ENCODE measurements around the gene PALLD. TPM values are rescaled to one million over a fixed set of nuclear protein-coding genes. Genes with fewer than 3 reads are reported as not detected.
A peak's percentile ranks its signal among the peaks of the same experiment; 100 is the strongest.

PALLD gene
- total and polyA plus RNA-seq, 12 donors = 169 to 1,537 (median 667) TPM

DNA sequence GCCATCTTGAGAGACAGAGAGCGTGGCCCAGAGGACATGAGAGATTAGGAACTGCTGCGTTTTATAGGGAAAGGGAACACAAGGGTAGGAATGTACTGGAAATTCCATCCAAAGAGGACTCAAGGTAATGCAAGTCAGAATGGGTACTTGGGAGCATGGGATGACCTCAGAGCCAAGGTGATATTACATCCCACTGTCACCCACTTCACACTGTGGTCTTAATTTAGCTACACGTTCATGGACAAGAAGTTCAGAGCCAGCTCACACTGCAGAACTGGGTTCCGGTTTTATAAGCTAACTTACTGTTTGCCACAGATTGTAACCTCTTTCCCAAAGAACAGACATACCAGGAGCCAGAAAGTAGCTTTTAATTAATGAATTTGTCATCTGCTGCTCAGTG is 268.5 kb downstream of the PALLD start:
- no peak for DNase-seq
- ATAC-seq = peak in 6 of 8 donors; percentile 12 to 74 (median 43)
- H3K36me3 ChIP-seq = peaks cover 0 to 10% (median 0%) of the 10 kb centered on the region in 9 donors
- WGBS, 2 donors = 56 to 58% methylated on average over 4 of the region's 4 CpGs
- no peak overlapping the region for H3K4me3 ChIP-seq
- no peaks in the 10 kb centered on the region for H3K27me3 ChIP-seq
- intact Hi-C loops (cut with DNase I) = no loop called here
- H3K4me1 ChIP-seq = peaks cover 13 to 45% (median 37%) of the 10 kb centered on the region in 9 donors
- H3K9me3 ChIP-seq = no peaks in the 10 kb centered on the region
- H3K27ac ChIP-seq = peak overlapping the region in 9 of 10 donors; percentile 49 to 86 (median 59)
- TF ChIP-seq, protein P1, sequence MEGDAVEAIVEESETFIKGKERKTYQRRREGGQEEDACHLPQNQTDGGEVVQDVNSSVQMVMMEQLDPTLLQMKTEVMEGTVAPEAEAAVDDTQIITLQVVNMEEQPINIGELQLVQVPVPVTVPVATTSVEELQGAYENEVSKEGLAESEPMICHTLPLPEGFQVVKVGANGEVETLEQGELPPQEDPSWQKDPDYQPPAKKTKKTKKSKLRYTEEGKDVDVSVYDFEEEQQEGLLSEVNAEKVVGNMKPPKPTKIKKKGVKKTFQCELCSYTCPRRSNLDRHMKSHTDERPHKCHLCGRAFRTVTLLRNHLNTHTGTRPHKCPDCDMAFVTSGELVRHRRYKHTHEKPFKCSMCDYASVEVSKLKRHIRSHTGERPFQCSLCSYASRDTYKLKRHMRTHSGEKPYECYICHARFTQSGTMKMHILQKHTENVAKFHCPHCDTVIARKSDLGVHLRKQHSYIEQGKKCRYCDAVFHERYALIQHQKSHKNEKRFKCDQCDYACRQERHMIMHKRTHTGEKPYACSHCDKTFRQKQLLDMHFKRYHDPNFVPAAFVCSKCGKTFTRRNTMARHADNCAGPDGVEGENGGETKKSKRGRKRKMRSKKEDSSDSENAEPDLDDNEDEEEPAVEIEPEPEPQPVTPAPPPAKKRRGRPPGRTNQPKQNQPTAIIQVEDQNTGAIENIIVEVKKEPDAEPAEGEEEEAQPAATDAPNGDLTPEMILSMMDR (IDR thresholded peaks at IDR 0.05) = no peak

DNA sequence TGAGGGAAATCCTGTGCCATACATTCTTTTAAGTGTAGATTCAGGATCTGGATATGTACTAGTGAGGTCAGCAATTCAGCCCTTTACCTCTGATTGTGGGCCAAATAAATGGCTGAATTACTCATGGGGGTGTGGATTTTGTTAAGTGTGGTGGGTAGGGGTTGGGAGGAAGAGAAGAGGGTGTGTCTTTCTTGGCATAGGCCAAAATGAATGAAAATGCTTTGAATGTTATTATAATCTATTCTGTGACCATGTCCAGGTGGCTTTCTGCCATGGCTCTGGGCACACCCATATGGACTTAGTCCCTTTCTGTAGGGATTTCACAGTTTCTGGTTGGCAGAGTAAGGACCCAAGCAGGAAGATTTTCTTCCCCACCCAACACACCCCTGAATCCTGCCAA is 268.9 kb downstream of the PALLD start:
- DNase-seq (peak; percentile 31 to 37), ATAC-seq (peak; percentile 26 to 77 (median 64))
- TF ChIP-seq, protein P1 (IDR thresholded peaks at IDR 0.05) = no peak
- Histone ChIP-seq H3K4me3 (no peak overlapping the region), H3K4me1 (peaks cover 13 to 49% (median 41%) of the 10 kb centered on the region in 9 donors), H3K27ac (peak overlapping the region in 9 of 10 donors; percentile 49 to 86 (median 59)), H3K36me3 (peaks cover 0 to 10% (median 0%) of the 10 kb centered on the region in 9 donors), H3K27me3 (no peaks in the 10 kb centered on the region), H3K9me3 (no peaks in the 10 kb centered on the region)
- intact Hi-C loops (cut with DNase I) = no loop called here

DNA sequence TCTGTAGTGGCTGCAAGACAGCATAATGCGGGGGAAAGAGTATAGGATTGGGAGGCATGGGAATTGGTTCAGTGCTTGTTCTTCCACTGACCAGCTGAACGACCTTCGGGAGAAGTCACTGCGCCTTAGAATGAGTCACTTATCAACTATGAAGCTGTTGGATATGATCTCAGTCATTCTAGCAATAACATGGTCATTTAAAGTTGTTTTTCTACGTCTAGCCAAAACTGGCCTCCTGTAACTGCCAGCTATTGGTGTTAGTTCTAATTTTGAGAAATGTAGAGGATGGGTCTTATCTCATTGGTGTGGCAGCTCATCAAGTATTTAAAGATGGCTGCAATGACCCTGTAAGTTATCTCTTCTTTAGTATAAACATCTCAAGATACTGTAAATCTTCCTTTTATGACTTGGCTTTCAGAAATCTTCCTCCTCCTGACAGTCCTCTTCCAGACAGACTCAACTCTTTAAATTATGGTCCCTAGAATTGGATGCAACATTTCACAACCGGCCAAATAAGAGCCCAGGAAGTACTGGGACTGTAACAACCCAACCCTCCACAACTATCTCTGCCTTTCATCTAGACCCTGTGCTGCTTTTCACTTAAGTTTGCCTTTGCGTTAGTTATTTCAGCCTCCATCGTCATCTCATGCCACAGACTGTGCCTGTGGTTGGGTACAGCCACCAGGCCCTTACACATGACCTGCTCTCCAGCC is 269.9 kb downstream of the PALLD start:
- Histone ChIP-seq H3K4me3 (no peak overlapping the region), H3K4me1 (peaks cover 13 to 56% (median 45%) of the 10 kb centered on the region in 9 donors), H3K27ac (peak overlapping the region in 9 of 10 donors; percentile 49 to 86 (median 59)), H3K36me3 (peaks cover 0 to 10% (median 0%) of the 10 kb centered on the region in 9 donors), H3K27me3 (no peaks in the 10 kb centered on the region), H3K9me3 (no peaks in the 10 kb centered on the region)
- WGBS, 2 donors = 70 to 71% methylated on average over 8 of the region's 8 CpGs
- TF ChIP-seq, protein P1 (IDR thresholded peaks at IDR 0.05) = no peak
- no peak for DNase-seq
- peak in 7 of 8 donors; percentile 19 to 58 (median 41) for ATAC-seq
- intact Hi-C loops (cut with DNase I) = no loop called here

DNA sequence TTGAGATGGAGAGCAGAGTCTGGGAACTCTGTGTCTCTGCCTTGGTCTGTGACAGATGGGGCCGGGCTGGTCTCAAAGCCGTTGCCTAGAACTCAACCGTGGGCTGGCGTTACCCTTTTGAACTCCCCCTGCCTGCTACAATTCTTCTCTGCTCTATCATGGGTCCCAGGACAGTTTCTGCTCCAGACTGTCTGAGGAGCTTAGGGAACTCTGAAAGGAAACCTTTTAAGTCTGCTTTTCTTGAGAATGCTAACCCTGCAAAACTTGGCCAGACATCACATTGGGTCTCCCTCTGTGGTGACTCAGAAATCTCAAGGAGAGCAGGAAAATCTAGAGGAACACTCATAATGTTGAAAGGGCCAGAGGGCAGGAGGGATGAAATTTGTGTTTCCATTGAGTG is 272.6 kb downstream of the PALLD start:
- peaks cover 0 to 10% (median 0%) of the 10 kb centered on the region in 9 donors for H3K36me3 ChIP-seq
- peaks cover 19 to 77% (median 56%) of the 10 kb centered on the region in 9 donors for H3K4me1 ChIP-seq
- TF ChIP-seq, protein P1 (IDR thresholded peaks at IDR 0.05) = no peak
- WGBS, 2 donors = 51 to 59% methylated on average over 4 of the region's 4 CpGs
- intact Hi-C loops (cut with DNase I) = no loop called here
- H3K27ac ChIP-seq = peak overlapping the region in 6 of 10 donors; percentile 31 to 86 (median 53)
- ATAC-seq (peak in 6 of 8 donors; percentile 4 to 42 (median 30)), DNase-seq (no peak)
- H3K9me3 ChIP-seq = no peaks in the 10 kb centered on the region
- H3K4me3 ChIP-seq = no peak overlapping the region
- no peaks in the 10 kb centered on the region for H3K27me3 ChIP-seq
